Embryonic facial prominence (tissue), 1 donor: ENCODE data around the gene INPP5B.

Source experiments
- DNase-seq: peaks from one replicate; pipeline ENCODE4 v3.0.0-alpha.2; 2016; ENCODE audit errors: extremely low spot score

Gene INPP5B

DNA sequence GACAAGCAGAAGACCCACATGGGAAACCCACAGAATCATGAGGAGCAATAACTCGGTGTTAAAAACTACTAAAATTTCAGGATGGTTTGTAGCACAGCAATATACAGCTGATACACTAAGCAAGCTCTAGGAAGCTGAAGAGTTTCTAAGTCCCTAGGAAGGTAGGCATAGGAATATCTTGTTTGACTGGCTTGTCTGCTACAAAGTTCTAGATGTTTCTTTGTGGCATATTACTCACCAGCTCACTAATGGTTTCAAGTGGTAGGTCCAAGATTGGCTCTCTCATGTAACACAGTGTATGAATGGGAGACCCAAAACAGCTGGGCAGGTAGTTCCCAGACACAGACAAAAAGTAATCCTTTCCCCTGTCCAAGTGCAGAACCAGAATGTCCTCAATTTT, 74.2 kb downstream of the INPP5B start:
- DNase-seq: no peak

DNA sequence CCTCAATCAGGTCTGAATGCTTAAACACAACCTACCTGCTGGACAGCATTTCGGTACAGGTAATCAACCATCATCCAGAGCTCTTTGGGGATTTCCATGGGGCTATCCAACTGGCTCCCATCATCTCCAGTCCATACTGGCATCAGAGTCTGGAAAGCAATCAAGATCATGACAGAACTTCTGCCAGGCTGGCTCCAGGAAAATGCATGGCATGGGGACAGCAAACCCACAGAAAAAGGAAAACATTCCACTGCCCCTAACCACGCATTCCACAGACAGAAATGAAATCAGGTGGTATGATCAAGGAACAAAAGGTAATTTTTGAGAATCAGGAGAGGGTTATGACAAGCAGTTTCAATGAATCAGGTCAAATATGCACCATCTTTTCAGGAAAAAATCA, 78.4 kb downstream of the INPP5B start:
- DNase-seq: no peak

DNA sequence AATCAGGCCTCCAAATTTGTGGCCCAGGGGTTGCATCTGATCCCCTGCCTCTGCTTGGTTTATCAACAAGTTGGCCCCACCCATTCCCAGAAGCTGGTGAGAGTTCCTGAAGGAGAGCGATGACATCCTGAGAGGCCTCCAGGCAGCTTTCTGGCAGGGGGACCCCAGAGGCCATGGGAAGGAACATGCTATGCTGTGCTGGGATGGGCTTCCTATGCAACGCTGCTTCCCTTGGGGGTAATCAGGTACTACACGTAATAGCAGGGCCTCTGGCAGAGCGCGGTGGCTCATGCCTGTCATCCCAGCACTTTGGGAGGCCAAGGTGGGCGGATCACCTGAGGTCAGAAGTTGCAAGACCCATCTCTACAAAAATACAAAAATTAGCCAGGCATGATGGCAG, 79.1 kb downstream of the INPP5B start:
- no peak for DNase-seq

DNA sequence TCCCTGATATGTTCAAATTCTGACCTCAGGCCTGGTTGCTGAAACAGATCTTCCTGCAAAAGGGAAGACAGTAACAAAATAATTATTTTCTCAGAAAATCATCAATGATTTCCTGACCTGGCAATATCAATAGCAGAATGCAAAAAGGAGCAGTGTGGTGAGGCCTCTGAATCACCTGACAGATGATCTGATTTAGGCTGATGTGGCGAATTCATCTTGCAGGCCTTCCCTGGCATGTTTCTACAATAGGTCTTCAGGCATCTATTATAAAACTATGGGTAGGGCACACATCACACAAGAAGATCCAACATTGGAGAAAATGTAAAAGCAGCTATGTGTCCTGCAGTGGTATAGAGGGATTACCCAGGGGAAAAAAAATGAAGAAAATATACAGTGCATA, 80.4 kb downstream of the INPP5B start:
- no peak for DNase-seq

DNA sequence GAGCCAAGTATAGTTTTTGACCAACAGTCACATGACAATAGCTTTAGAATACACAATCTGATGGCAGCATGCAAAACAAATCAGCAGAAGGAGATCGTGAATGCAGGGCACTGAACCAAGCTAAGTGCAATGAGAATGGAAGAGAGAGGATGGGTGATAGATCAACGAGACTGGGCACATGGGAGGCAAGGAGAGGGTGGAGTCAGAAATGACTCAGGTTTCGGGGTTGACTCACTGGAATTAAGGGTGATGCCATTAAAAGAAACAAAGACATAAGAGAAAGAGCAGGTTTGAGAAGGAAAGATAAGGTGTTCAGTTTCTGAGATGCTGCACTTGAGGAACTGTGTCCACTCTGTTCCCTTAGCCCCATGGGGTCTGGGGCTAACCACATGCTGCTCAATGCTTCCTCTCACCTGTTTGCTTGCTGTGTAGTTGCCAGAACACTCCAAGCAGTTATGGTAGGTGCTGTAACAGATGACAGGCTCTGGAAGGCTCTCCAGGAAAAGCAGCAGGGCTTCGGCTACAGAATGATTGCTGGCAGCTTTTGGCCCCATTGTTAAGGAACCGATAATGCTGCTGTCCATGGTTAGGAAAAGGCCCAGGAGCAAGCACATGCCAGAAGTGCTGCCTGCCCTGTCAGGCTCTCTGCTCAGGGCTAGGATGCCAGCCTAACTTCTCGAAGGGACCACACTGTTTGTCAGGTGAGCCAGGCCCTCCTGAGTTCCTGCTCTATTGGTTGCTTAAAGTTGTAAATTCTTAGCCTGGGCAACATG, 81.3 kb downstream of the INPP5B start:
- no peak for DNase-seq

DNA sequence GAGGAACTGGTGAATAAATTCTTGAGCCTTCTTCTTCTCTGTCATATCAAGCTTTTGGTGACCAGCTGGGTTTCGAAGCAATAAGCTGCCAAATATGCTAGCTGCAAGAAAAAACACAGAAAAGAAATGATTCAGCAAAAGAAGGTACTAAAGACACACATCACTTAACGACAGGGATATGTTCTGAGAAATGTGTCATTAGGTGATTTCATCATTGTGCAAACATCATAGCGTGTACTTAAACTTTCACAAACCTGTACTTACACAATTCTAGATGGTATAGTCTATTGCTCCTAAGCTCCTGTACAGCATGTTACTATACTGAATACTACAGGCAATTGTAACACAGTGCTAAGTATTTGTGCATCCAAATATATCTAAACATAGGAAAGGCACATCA, 84.5 kb downstream of the INPP5B start:
- DNase-seq: no peak

DNA sequence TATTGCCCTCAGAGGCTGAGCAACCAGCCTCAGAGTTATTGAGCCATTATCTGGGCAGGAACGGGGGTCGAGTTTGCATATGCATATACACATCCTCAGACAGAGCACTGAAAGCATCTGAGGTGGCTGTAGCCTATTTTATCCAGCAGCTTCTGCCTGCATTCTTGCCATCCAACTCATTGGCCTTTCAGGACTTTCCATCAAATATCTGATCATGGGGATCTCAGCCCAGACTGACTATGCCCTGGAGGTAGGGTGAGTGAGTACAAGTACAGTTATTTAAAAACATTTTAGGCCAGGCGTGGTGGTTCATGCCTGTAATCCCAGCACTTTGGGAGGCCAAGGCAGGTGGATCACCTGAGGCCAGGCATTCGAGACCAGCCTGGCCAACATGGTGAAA, 85.7 kb downstream of the INPP5B start:
- no peak for DNase-seq

DNA sequence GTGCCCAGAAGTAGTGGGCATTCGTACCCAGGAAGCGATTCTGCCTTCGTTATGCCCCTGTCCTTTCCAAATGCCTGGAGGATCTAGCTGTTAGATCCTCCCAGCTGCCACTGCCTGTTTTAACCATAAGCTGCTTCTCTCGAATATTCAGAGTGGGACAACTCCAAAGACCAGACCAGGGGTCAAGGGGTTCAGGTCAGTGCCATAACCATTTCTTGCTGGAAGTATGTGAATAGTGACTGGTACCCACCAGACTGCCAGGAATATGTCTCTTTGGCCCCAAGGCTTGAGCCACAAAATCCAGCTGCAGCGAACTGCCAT, 86.5 kb downstream of the INPP5B start:
- DNase-seq: no peak

DNA sequence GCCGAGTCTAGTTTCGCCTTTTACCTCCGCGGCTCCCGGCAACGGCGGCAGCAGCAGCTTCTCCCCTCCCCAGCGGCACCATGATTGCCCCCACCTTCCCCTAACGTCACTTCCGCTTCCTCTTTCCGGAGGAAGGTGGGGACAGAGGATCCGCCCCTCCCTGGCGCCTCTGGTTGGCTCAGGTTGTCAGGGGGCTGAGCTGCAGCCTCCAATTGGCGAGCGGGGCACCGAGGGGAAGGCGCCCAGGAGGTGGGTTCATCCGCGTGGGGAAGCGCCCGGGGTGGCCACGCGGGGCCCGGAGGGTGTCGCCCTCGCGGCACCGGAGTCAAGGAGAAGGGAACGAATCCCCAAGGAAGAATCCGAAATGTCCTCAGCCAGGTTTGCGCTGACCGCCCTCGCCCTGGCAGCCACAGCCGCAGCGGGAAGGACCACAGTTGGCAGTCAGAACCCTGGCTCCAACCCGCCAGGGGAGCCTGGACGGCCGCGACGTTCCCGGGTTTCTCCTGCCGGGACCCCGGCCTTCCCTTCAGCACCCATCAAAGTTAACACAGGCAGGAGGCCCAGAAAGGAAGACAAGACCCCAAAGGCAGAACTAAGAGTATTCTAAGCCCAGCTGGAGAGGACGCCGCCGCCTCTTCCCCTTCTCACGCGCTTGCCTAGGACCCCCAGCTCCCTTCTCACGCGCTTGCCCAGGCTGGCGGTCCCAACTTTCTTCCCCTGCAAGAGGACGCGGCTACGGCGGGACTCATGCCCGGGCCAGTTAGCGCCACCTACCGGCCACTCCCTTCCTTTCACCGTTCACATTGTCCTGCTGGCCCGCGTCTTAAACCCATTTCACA, 87.1 kb downstream of the INPP5B start, which contains the start of gene MTF1:
Gene MTF1, minus strand, starts transcription at position 86 of the 839 bp plus-strand sequence. CDS start 1,934 bp downstream, outside the sequence.
- DNase-seq: peak; percentile 93

DNA sequence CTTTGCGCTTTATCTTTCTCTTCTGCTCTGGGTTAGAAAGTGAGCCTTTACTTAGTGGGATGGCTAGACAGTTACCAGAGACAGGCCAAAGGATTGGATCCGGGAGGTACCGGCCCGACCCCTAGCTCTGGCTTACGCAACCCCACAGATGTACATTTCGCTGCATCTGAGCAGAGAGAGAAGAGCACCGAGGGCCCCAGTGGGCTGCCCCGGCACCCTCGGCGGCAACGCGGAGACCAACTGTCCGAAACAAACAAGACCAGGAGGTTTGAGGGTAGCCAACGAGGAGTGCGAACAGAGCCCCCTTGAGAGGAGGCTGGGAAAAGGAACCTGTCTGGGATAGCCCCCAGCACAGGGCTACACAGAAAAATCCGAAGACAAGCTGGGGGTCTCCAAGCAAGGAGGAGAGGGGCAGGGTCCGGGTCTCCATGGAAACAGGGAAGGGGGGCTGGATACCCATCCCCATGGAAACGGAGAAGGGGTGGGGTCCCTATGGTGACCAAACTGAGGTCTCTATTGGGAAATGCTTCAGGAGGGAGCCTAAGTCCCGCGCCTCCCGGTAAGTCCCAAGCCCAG, 87.8 kb downstream of the INPP5B start:
- DNase-seq: peak; percentile 11

DNA sequence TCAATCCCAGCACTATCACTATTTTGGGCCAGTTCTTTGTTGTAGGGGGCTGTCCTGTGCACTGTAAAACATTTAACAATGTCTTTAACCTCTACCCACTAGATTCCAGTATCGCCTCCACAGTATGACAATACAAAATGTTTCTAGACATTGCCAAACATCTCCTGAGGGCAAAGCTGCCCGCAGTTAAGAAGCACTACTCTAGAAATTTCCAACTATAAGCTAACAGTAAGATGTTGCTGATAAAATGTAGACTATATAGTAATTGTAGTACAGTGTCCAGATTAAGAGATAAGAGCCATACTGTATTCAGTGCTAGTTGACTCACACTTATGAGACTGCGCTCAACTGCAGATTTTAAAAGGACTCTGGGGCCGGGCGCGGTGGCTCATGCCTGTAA, 92.4 kb downstream of the INPP5B start:
- DNase-seq: no peak

DNA sequence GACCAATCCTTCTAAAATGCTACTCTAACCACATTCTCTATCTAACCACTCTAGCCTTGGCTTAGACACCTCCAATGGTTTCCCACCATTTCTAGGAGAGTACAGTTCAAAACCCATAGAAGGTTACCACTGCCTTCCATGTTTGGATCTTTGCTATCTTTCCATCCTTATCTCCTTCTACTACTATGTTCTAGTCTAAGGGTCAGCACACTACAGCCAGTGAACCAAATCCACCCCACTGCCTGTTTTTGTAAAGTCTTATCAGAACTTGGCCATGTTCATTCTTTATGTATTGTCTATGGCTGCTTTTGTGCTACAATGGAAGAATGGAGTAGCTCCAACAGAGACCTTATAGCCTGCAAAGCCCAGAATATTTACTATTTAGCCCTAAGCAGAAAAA, 93.7 kb downstream of the INPP5B start:
- no peak for DNase-seq

DNA sequence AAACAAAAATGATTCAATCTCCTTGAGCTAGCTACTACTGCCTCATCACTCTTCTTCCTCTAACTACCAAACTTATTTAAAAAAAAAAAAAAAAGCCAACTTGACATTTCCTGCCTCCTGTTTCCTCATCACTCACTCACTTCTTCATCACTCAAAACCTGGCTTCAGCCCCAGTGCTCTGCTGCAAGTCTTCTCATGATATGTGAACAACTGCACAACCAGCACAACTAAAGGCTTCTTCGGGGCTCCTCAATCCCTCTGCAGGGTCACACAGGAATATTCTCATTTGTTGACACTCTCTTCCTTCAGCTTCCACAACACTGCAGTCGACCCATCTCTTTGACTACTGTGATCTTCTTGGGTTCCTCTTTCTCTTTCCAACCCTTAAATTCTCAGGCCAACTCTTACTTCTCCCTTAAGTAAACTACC, 95.1 kb downstream of the INPP5B start:
- DNase-seq: no peak

DNA sequence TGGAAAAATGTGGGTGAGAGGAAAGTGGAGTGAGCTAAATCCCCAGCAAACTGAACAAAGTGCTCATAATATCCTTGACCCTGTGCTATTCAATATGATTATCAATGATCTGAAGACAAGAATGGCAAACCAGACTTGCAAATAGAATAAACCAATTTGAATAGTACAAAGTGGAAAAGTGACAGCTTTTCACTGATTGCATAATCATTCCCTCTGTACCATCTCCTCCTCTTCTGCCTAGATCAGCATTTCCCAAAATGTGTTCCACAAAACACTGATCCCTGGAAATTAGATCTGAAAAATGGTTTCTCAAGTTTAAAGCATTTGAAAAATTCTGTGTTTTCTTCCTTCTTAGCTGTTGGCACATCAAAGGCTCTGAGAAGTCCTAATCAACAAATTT, 95.6 kb downstream of the INPP5B start:
- no peak for DNase-seq

DNA sequence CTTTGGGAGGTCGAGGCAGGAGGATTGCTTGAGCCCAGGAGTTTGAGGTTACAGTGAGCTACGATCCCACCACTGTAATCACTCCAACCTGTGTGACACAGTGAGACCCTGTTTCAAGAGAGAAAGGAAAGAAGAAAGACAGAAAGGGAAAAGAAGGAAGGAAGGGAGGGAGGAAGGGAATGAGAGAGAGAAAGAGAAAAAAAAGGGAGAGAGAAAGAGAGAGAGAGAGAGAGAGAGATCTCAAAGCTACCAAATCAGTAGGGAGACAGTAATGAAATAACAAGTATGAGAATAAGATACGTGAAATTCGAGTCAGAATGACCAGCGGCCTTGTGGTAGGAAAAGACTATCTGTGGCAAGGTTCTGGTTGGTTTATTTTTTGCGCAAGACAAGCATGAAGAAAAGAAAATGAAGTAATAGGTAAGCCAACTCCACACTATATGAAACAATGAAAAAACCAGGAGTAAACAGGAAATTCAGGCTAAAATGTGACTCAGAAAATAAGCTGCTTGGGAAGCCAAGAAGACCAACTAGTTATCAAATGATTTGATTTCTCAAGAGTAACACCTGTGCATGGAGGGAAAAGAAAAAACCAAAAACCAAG, 96.4 kb downstream of the INPP5B start:
- no peak for DNase-seq

DNA sequence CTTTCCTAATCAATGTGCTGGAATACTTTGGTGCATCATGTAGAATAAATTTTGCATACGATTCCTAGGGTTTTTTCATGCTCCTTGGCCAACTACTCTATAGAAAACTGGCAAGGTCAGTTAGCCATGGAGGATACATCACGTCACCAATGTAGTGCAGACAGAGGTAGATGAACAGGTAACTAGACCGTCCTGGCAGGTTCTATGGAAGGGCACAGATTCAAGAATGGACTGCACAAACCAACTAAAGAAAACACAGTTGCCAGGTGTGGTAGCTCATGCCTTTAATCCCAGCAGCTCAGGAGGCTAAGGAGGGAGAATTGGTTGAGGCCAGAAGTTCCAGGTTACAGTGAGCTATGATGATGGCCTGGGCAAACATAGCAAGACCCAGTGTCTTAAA, 97.4 kb downstream of the INPP5B start:
- no peak for DNase-seq

DNA sequence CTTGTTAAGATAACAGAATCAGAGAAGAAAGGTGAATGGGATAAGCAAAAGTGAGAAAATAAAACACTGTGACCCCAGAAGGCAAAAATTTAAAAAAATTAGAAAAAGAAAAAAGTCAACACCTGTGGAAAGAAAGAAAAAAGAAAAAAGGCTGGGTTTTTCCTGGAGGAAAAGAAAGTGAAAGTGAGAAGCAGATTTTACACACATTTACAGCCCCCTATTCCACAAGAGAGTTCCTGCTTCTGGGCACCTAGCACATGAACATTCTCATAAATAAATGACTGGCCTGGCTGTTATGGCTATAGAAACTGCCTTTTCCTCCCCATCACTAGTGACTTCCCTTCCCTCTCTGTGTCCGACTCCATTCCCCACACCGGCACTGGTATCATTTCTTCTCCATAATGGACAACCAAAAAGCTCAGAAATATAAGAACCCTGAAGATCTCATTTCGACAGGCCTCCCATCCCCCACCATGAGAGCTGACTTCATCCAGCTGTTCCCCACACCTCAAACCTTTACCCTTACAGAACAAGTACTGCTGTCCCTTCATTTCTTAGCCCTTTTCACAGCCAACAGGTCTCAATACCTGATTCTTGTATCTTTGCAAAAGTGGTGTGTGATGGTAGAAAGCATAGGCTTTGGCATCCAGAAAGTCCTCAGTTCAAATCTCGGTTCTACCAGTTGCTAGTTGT, 100.1 kb downstream of the INPP5B start:
- DNase-seq: no peak

DNA sequence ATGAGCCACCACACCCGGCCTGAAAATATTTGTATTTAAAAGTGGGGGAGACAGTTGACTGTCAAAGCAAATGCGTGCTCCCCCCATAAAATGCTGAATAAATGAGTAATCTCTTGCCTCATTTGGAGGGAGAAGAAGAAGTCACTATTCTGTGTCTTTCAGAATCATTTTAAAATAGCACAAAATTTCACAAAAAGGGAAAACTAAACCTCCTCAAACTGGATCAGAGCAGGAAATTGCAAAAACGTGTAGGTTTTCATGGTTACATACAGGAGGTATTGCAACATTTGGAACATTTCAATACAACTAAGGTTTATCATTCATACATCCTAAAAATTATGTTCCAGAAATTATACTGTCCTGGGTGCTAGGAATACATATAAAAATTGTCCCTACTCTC, 101.1 kb downstream of the INPP5B start:
- no peak for DNase-seq

DNA sequence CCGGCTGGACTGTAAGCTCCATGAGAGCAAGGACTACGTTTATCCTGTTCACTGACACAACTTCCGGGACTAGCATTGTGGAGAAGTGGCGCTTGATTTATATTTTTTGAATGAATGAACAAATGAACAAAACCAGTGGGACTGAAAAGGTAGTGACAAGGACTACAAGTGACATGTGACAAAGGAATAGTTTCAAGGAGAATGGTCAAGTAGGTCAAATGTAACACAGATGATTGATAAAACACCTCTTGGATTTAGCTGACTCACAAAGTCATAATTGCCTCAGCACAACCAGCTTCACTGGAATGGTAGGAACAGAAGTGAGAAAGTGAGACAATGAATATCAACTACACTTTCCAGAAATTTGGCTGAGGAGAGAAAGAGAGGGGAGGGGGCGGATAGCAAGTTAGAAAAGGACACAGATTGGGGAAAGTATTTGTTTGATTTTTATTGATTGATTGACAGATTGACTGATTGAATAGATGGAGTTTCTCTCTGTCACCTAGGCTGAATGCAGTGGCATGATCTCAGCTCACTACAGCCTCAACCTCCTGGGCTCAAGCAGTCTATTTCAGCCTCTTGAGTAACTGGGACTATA, 101.7 kb downstream of the INPP5B start:
- no peak for DNase-seq

DNA sequence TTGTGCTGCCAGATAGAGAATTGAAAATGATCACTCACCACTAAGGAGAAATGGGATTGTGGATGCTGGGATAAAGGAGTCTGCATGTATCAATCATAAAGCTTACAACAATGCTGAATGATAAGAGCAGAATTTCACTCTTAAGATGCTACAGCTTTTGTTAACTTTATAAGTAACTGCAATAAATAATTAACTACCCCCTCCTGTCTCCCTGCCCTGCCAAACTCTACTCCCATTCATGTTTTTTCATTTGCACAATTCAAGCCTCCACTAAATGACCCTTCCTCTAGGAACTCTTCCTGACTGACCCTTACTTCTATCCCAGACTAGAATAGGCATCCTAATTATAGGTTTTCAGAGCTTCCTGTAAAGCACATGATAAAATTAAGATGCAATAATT, 102.3 kb downstream of the INPP5B start:
- no peak for DNase-seq

DNA sequence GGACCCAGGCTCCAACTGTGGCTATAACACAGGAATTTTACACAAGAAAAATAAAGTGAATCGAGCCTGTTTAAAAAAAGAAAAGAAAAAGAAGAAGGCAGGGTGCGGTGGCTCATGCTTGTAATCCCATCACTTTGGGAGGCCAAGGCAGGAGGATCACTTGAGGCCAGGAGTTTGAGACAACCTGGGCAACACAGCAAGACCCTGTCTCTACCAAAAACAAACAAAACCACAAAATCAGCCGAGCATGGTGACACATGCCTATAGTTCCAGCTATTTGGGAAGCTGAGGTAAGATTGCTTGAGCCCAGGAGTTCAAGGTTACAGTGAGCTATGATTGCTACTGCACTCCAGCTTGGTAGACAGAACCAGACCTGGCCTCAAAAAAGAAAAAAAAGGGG, 105.2 kb downstream of the INPP5B start:
- DNase-seq: no peak
